ENCODE results near the gene API5.

Gene API5

DNA sequence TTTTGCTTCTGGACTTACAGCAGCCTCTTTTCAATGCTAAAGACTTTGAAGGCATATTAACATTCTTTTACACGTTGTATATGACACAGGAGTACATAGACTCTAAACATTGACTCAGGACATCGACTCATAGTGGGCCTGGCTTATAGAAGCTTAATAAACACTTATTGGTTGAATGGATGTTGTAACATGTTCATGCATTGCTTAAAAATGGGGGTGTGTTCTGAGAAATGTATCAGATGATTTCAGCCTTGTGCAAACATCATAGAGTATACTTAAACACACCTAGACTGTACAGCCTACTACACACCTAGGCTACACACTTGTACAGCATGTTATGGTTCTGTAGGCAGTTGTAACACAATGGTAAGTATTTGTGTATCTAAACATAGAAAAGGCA, 64.8 kb downstream of the API5 start:
- DNase-seq (ENCODE audit: low read depth) = no peak
- in situ Hi-C loops (cut with HindIII; ENCODE audit: low sequenced_read_pairs) = no loop called here
- TF ChIP-seq CTCF (IDR thresholded peaks at IDR 0.05; ENCODE audit: low read depth, low read length, missing control alignments) = no peak
- H3K4me3 ChIP-seq (ENCODE audit: low read depth, low read length) = no peak overlapping the region

DNA sequence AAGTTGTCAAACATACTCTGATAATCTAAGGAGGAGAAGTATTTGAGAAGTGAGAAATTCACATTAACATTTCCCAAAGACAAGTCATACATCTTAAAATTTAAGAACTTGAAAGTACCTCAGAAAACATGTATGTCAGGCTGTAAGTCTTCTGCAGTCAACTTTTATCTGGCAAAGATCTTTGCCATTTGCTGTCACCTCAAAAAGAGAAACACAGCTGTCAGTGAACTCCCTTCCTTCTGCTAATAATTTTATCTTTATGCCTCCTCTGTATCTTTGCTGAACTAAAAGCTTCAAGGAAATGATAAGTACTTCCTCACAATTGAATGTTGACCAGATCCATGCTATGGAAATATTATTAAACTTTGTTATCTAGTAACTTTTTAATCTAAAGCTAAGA, 65.6 kb downstream of the API5 start:
- H3K4me3 ChIP-seq (ENCODE audit: low read depth, low read length) = no peak overlapping the region
- no peak for TF ChIP-seq CTCF (IDR thresholded peaks at IDR 0.05; ENCODE audit: low read depth, low read length, missing control alignments)
- in situ Hi-C loops (cut with HindIII; ENCODE audit: low sequenced_read_pairs) = no loop called here
- DNase-seq (ENCODE audit: low read depth) = no peak

- in situ Hi-C loops (cut with HindIII; ENCODE audit: low sequenced_read_pairs) = no loop called here
- DNase-seq (ENCODE audit: low read depth) = no peak
- no peak for TF ChIP-seq CTCF (IDR thresholded peaks at IDR 0.05; ENCODE audit: low read depth, low read length, missing control alignments)
- no peak overlapping the region for H3K4me3 ChIP-seq (ENCODE audit: low read depth, low read length)
These were observed 67.1 kb downstream of the API5 start for GRCh38 chr11:43378897-43379296.

DNA sequence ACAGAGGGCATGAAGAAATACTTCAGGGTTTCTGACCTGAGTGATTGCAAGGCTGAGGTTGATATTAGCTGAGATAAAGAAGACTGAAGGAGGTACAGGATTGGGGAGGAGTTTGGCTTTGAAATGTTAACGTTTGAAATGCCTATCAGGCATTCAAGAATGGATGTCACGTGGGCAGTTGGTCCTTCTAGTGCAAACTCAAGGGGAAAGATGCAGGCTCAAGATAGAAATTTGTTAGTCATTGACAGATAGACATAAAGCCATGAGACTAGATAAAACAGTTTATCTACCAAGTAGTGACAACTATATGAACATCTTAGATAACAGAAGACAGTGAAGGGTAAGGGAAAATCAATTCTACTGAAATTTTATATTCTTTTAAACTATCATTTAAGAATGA, 70.0 kb downstream of the API5 start:
- in situ Hi-C loops (cut with HindIII; ENCODE audit: low sequenced_read_pairs) = no loop called here
- DNase-seq (ENCODE audit: low read depth) = no peak
- no peak overlapping the region for H3K4me3 ChIP-seq (ENCODE audit: low read depth, low read length)
- TF ChIP-seq CTCF (IDR thresholded peaks at IDR 0.05; ENCODE audit: low read depth, low read length, missing control alignments) = no peak

DNA sequence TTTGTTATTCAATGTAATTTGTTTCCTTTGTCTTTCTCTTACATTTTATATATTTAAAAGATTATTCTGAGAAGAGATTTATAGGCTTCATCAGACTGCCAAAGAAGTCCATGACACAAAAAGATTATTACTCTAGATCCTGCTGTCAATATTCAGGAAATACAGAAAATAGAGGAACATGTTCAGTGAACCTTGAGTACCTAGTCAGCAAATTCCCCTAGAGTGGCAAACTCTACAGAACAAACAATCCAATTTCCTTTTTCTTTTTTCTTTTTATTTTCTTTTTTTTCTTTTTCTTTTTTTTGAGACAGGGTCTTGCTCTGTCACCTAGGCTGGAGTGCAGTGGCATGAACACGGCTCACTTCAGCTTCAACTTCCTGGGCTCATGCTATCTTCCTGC, 70.8 kb downstream of the API5 start:
- DNase-seq (ENCODE audit: low read depth) = no peak
- no peak overlapping the region for H3K4me3 ChIP-seq (ENCODE audit: low read depth, low read length)
- in situ Hi-C loops (cut with HindIII; ENCODE audit: low sequenced_read_pairs) = no loop called here
- TF ChIP-seq CTCF (IDR thresholded peaks at IDR 0.05; ENCODE audit: low read depth, low read length, missing control alignments) = no peak

DNA sequence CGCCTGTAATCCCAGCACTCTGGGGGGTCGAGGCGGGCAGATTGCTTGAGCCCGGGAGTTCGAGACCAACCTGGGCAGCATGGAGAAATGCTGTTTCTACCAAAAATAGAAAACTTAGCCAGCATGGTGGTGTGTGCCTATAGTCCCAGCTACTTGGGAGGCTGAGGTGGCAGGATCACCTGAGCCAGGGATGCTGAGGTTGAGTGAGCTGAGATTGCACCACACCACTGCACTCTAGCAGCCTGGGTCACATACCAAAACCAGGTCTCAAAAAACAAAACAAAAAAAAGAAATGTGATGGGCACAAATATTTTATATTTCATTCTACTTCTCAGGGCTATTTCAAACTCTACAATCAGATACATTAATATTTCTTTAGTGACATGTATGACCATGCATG, 72.6 kb downstream of the API5 start:
- no peak overlapping the region for H3K4me3 ChIP-seq (ENCODE audit: low read depth, low read length)
- TF ChIP-seq CTCF (IDR thresholded peaks at IDR 0.05; ENCODE audit: low read depth, low read length, missing control alignments) = no peak
- in situ Hi-C loops (cut with HindIII; ENCODE audit: low sequenced_read_pairs) = no loop called here
- no peak for DNase-seq (ENCODE audit: low read depth)

DNA sequence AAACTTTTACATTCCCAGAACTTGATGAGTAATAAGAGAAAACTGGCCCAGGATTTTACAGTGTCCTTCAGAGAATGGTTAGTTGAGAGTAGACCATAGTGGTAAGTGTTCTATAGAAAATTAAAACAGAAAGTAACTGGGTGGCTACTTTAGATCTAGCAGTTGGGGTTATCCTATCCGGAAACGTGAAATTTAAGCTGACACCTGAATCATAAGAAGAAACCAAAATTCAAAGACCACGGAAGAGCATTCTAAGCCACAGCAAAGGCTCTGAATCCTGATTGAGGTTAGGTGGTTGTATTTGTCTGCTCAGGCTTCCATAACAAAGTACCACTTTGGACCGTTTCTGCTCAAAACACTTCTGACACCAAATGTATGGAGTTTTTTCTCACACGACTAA, 80.9 kb downstream of the API5 start:
- no peak overlapping the region for H3K4me3 ChIP-seq (ENCODE audit: low read depth, low read length)
- no peak for DNase-seq (ENCODE audit: low read depth)
- in situ Hi-C loops (cut with HindIII; ENCODE audit: low sequenced_read_pairs) = no loop called here
- TF ChIP-seq CTCF (IDR thresholded peaks at IDR 0.05; ENCODE audit: low read depth, low read length, missing control alignments) = no peak
